Body of pancreas (tissue), 4 donors: ENCODE data around the gene CYSRT1. TPM values are rescaled to one million over a fixed set of nuclear protein-coding genes. Genes with fewer than 3 reads are reported as not detected.

ENCODE experiments used
- ATAC-seq: fragments of 150-250 bp; one replicate; pipeline ENCODE4 v1.9.1; 2016
- DNase-seq, 4 donors: peaks; one replicate each; pipeline ENCODE4 v3.0.0-alpha.2; 2019
- H3K27ac ChIP-seq, 4 donors: fragments of 200-600 bp; sonication (generic); 1 replicate in 3 of 4; 2 replicates in 1 of 4; pipeline versions ENCODE4 v1.5.1 to v1.6.1; 2016 to 2019; ENCODE audit warnings: mild to moderate bottlenecking in 1 of 4, mixed read lengths in 1 of 4, moderate library complexity in 1 of 4
- H3K27me3 ChIP-seq, 2 donors: fragments of 200-600 bp; sonication (generic); one replicate each; pipeline ENCODE4 v1.6.0; 2016; ENCODE audit warnings: mild to moderate bottlenecking in 1 of 2
- H3K36me3 ChIP-seq, 2 donors: fragments of 200-600 bp; sonication (generic); replicated peaks in 1 of 2; 2 replicates each; pipeline ENCODE4 v1.5.1; 2016; ENCODE audit warnings: low read depth in 2 of 2; ENCODE audit not compliant: insufficient read depth in 1 of 2
- H3K4me1 ChIP-seq: fragments of 200-600 bp; sonication (generic); one replicate; pipeline ENCODE4 v1.6.0; 2016
- H3K4me3 ChIP-seq, 2 donors: fragments of 200-600 bp; sonication (generic); 1 replicate in 1 of 2; 2 replicates in 1 of 2; pipeline ENCODE4 v1.5.1; 2016 to 2019
- H3K9me3 ChIP-seq, 3 donors: fragments of 200-600 bp; sonication (generic); 1 replicate in 2 of 3; 2 replicates in 1 of 3; pipeline ENCODE4 v1.5.1; 2016
- POLR2A ChIP-seq, 3 donors: fragments of 450-650 bp; IDR thresholded peaks; one replicate each; pipeline ENCODE4 v1.6.1; 2016; ENCODE audit warnings: antibody characterized with exemption in 3 of 3, mild to moderate bottlenecking in 2 of 3
- WGBS, 2 donors: methylation state at CpG; one replicate each; pipeline ENCODE4 v1.1.5; 2017; 5-methylcytosine and 5-hydroxymethylcytosine counted together
- intact Hi-C: fragments of 100-400 bp; cut with DNase I; formaldehyde crosslinking; loops from one replicate; pipeline ENCODE4 v1.15.1; 2023
- total RNA-seq, 2 donors: library from RNA; depleted of rRNA; stranded (reverse); fragments of >200 nt; gene quantifications; one replicate each; pipeline ENCODE4 v1.1.0, GENCODE V29; 2016
- TF ChIP-seq, protein P1 (sequence below), 7 experiments: fragments of 450-650 bp in 4 of 7; fragments of 200-600 bp in 3 of 7; sonication (generic) in 3 of 7; IDR thresholded peaks; one replicate each; pipeline ENCODE4 v1.5.1; 2016 to 2019; ENCODE audit warnings: antibody characterized with exemption in 7 of 7

Gene CYSRT1
- total RNA-seq, 2 donors from 2014 or later: not detected

GRCh38 chr9:137187386-137187785, 37.6 kb upstream of the CYSRT1 start:
- Histone ChIP-seq H3K36me3 (peaks cover 8 to 17% of the 10 kb centered on the region in 2 donors), H3K4me3 (peak overlapping the region; percentile 79 to 90), H3K27me3 (no peaks in the 10 kb centered on the region), H3K27ac (no peak overlapping the region), H3K4me1 (peaks cover 61% of the 10 kb centered on the region), H3K9me3 (no peaks in the 10 kb centered on the region)
- DNase-seq: no peak
- no peak for TF ChIP-seq POLR2A (IDR thresholded peaks at IDR 0.05)
- TF ChIP-seq, protein P1, sequence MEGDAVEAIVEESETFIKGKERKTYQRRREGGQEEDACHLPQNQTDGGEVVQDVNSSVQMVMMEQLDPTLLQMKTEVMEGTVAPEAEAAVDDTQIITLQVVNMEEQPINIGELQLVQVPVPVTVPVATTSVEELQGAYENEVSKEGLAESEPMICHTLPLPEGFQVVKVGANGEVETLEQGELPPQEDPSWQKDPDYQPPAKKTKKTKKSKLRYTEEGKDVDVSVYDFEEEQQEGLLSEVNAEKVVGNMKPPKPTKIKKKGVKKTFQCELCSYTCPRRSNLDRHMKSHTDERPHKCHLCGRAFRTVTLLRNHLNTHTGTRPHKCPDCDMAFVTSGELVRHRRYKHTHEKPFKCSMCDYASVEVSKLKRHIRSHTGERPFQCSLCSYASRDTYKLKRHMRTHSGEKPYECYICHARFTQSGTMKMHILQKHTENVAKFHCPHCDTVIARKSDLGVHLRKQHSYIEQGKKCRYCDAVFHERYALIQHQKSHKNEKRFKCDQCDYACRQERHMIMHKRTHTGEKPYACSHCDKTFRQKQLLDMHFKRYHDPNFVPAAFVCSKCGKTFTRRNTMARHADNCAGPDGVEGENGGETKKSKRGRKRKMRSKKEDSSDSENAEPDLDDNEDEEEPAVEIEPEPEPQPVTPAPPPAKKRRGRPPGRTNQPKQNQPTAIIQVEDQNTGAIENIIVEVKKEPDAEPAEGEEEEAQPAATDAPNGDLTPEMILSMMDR (IDR thresholded peaks at IDR 0.05): no peak
- intact Hi-C loops: no loop called here
- WGBS, 2 donors: 59% methylated on average over 9 to 15 of the region's 15 CpGs
- no peak for ATAC-seq

DNA sequence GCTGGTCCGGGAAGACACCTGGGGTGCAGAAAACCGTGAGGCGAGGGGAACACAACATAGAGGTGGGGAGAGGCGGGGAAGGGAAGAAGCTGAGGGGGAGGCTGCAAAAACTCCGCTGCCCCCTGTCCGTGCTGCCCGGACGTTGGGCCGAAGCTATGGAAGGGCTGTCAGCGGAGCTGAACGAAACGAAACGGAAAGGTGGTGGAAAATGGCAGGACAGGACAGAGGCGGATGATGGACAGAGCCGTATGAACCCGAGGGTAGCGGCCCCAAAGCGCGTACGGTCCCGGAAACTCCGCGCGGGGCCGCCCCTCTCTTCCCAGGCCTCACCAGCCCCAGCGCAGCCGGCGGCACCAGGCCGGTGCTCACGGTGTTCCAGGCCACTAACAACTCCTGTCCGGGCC, 36.9 kb upstream of the CYSRT1 start:
- WGBS, 2 donors: 1% methylated on average over 25 to 31 of the region's 31 CpGs
- intact Hi-C loops: no loop called here
- H3K27me3 ChIP-seq: no peaks in the 10 kb centered on the region
- TF ChIP-seq, protein P1 (IDR thresholded peaks at IDR 0.05): no peak
- TF ChIP-seq POLR2A (IDR thresholded peaks at IDR 0.05): no peak
- H3K4me1 ChIP-seq: peaks cover 68% of the 10 kb centered on the region
- peak overlapping the region; percentile 79 to 90 for H3K4me3 ChIP-seq
- ATAC-seq: no peak
- no peak for DNase-seq
- peak overlapping the region; percentile 93 to 99 (median 95) for H3K27ac ChIP-seq
- peaks cover 8 to 11% of the 10 kb centered on the region in 2 donors for H3K36me3 ChIP-seq
- no peaks in the 10 kb centered on the region for H3K9me3 ChIP-seq

- TF ChIP-seq POLR2A (IDR thresholded peaks at IDR 0.05): peak; percentile 86 to 87 (median 86)
- TF ChIP-seq, protein P1 (IDR thresholded peaks at IDR 0.05): peak in 4 of 7 experiments; percentile 49 to 63 (median 54)
- DNase-seq (peak; percentile 94), ATAC-seq (peak; percentile 87)
- intact Hi-C loops: no loop called here
- Histone ChIP-seq H3K9me3 (no peaks in the 10 kb centered on the region), H3K27ac (peak within 1 kb of the TSS; percentile 93 to 99 (median 95)), H3K27me3 (no peaks in the 10 kb centered on the region), H3K4me3 (peak within 1 kb of the TSS; percentile 79 to 90), H3K36me3 (peaks cover 3 to 6% of the 10 kb centered on the region in 2 donors), H3K4me1 (peaks cover 74% of the 10 kb centered on the region)
- WGBS, 2 donors: 0% methylated on average over 6 to 94 of the region's 98 CpGs
These were observed 36.3 kb upstream of the CYSRT1 start, which contains the start of the genes ANAPC2 and SSNA1 for GRCh38 chr9:137188490-137189296. TSS of gene ANAPC2 (minus strand) at chr9:137188560. CDS start at chr9:137188532, 28 bp downstream. TSS of gene SSNA1 (plus strand) at chr9:137188676. CDS start at chr9:137188727, 51 bp downstream.

GRCh38 chr9:137189297-137190295, 35.4 kb upstream of the CYSRT1 start:
- TF ChIP-seq, protein P1 (IDR thresholded peaks at IDR 0.05): peak in 1 of 7 experiments; percentile 23
- TF ChIP-seq POLR2A (IDR thresholded peaks at IDR 0.05): no peak
- Histone ChIP-seq H3K27me3 (no peaks in the 10 kb centered on the region), H3K4me1 (peaks cover 83% of the 10 kb centered on the region), H3K36me3 (peaks cover 0 to 4% of the 10 kb centered on the region in 2 donors), H3K9me3 (no peaks in the 10 kb centered on the region), H3K27ac (peak overlapping the region; percentile 93 to 99 (median 95)), H3K4me3 (peak overlapping the region; percentile 79 to 90)
- DNase-seq (peak; percentile 50 to 68 (median 67)), ATAC-seq (peak; percentile 3)
- intact Hi-C loops: loop anchor here (5.0 kb wide), 1 partner anchor 43 kb away; the partner anchor contains the start of gene SLC34A3
- WGBS, 2 donors: 7 to 14% methylated on average over 3 to 23 of the region's 23 CpGs
